Osteocyte (in vitro differentiated cells): Measurements from ENCODE around the gene LAMC1. TPM values are rescaled to one million over a fixed set of nuclear protein-coding genes. Genes with fewer than 3 reads are reported as not detected.

Experiments
- DNase-seq: peaks from one replicate; pipeline ENCODE4 v3.0.0; 2021; ENCODE audit warnings: mixed read lengths; ENCODE audit not compliant: unreplicated experiment; ENCODE audit errors: extremely low spot score
- H3K27ac Mint-ChIP-seq: one replicate; pipeline ENCODE4 v1.8.0; 2021; ENCODE audit warnings: mild to moderate bottlenecking, mixed read lengths; ENCODE audit not compliant: unreplicated experiment
- H3K27me3 Mint-ChIP-seq: one replicate; pipeline ENCODE4 v1.8.0; 2021; ENCODE audit warnings: mixed read lengths; ENCODE audit not compliant: unreplicated experiment
- H3K36me3 Mint-ChIP-seq: one replicate; pipeline ENCODE4 v1.8.0; 2021; ENCODE audit warnings: mixed read lengths; ENCODE audit not compliant: unreplicated experiment
- H3K4me1 Mint-ChIP-seq: one replicate; pipeline ENCODE4 v1.8.0; 2021; ENCODE audit warnings: mixed read lengths; ENCODE audit not compliant: unreplicated experiment
- H3K4me3 Mint-ChIP-seq: one replicate; pipeline ENCODE4 v1.8.0; 2021; ENCODE audit warnings: mild to moderate bottlenecking, moderate library complexity, mixed read lengths; ENCODE audit not compliant: unreplicated experiment
- H3K9me3 Mint-ChIP-seq: one replicate; pipeline ENCODE4 v1.8.0; 2021; ENCODE audit warnings: mixed read lengths; ENCODE audit not compliant: unreplicated experiment
- total RNA-seq: library from RNA; stranded (reverse); gene quantifications from 2 replicates; pipeline ENCODE4 v1.2.1, GENCODE V29; 2021
- TF ChIP-seq, protein P1 (sequence below): fragments of 200-600 bp; sonication (generic); IDR thresholded peaks from 2 replicates; pipeline ENCODE4 v1.5.0; 2021; ENCODE audit warnings: antibody characterized with exemption, mild to moderate bottlenecking, moderate library complexity

Gene LAMC1
- total RNA-seq, 1 donor from 2014 or later: 384 TPM

DNA sequence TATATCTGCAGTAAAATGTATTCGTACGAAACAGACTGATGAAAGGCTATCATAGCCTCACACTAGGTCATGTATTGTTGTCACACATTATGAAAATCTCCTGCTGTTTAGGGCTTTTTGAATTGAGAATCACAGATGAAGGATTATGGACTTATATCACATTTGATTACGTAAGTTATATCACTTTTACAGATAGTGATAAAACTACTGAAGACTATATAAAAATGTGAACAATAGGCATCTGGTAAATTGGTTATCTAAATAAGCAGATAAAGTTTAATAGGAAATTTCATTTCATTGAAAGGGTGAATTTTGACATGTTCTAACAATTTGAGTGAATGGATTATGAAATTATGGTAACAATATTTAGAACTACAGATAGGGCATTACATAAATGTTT lies 20.0 kb downstream of the LAMC1 start:
- Mint-ChIP-seq H3K4me1 (peaks cover 97% of the 10 kb centered on the region), H3K9me3 (no peaks in the 10 kb centered on the region), H3K27ac (peak overlapping the region; percentile 95), H3K27me3 (no peaks in the 10 kb centered on the region), H3K4me3 (no peak overlapping the region), H3K36me3 (no peaks in the 10 kb centered on the region)
- no peak for DNase-seq
- TF ChIP-seq, protein P1, sequence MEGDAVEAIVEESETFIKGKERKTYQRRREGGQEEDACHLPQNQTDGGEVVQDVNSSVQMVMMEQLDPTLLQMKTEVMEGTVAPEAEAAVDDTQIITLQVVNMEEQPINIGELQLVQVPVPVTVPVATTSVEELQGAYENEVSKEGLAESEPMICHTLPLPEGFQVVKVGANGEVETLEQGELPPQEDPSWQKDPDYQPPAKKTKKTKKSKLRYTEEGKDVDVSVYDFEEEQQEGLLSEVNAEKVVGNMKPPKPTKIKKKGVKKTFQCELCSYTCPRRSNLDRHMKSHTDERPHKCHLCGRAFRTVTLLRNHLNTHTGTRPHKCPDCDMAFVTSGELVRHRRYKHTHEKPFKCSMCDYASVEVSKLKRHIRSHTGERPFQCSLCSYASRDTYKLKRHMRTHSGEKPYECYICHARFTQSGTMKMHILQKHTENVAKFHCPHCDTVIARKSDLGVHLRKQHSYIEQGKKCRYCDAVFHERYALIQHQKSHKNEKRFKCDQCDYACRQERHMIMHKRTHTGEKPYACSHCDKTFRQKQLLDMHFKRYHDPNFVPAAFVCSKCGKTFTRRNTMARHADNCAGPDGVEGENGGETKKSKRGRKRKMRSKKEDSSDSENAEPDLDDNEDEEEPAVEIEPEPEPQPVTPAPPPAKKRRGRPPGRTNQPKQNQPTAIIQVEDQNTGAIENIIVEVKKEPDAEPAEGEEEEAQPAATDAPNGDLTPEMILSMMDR: no peak

DNA sequence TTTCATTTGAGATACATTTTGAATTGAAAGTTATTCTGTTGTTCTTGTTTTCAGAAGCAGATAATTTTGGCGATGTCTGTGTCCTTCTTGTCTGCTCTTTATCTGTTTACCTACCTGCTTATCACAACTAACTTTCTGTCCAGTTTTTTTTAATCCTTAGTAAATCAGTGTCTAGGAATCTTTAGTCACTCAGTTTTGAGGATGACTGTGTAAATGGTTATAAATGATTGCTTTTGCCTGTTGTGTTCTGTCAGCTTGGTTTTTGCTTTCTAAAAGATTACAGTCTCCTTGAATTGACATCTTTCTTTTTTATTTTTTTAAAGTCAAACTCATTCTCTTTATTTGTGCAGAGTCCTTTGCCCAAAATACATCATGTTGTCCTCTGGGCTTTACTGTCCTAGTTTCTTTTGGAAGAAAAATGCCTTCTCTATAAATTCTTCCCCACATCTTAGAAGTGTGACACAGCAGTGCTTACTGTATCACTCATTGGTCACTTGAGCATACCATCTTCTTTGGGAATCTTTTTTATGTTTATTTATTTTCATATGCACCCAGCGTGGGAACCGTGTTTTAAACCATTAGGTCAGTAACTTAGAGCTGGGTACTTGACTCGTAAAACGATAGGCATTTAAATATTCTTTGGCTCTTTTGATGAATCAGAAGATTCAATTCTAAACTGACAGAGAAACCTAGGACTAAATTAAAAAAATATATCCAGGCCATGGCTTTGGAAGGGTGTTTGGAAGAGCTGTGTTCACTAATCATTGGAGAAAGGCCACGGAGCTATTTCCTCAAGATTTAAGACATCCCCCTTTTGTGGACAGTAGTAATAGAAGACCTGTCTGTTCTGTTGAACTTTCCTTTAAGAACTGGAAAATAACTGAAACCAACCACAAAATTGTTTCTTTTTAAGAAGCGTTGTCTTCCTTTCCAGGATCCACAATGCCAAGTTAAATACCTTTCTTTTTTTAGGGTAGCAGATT lies 20.9 kb downstream of the LAMC1 start:
- TF ChIP-seq, protein P1: no peak
- Mint-ChIP-seq H3K4me1 (peaks cover 95% of the 10 kb centered on the region), H3K4me3 (peak overlapping the region; percentile 53), H3K27ac (peak overlapping the region; percentile 95), H3K36me3 (no peaks in the 10 kb centered on the region), H3K27me3 (no peaks in the 10 kb centered on the region), H3K9me3 (no peaks in the 10 kb centered on the region)
- no peak for DNase-seq

DNA sequence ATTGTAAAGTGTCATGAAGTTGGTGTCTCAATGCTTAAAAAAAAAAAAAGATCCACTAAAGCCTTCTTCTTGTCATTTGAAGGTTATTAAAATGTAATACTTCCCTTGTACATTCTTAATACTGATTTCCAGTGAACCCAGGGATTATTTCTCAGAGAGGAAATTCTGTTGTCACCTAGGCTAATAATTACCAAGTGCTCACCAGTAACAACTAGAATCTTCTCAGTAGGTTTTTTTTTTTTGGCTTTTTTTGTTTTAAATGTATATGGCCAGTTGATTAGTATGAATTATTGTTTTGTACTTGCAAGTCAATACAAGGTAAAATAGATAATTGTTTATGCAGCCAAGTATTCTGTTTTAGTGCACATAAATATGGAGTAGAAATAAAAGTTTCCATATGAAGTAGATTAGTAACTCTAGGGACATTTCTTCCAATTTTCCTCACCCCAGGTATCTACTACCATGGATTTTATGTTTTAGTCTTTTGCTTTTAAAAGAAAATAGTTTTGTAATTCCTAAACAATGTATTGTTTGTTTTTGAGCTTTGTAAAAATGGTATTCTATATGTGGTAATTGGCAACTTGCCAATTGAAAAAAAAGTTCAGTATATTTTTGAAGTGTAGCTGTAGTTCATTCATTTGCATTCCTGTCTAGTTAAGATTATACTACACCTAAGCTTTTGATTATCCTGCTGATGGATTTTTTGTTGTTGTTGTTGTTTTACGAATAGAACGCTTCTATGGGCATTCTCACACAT lies 21.9 kb downstream of the LAMC1 start:
- no peaks in the 10 kb centered on the region for H3K27me3 Mint-ChIP-seq
- peaks cover 88% of the 10 kb centered on the region for H3K4me1 Mint-ChIP-seq
- H3K9me3 Mint-ChIP-seq: no peaks in the 10 kb centered on the region
- peak overlapping the region; percentile 53 for H3K4me3 Mint-ChIP-seq
- no peaks in the 10 kb centered on the region for H3K36me3 Mint-ChIP-seq
- TF ChIP-seq, protein P1: no peak
- DNase-seq: no peak
- H3K27ac Mint-ChIP-seq: peak overlapping the region; percentile 95

DNA sequence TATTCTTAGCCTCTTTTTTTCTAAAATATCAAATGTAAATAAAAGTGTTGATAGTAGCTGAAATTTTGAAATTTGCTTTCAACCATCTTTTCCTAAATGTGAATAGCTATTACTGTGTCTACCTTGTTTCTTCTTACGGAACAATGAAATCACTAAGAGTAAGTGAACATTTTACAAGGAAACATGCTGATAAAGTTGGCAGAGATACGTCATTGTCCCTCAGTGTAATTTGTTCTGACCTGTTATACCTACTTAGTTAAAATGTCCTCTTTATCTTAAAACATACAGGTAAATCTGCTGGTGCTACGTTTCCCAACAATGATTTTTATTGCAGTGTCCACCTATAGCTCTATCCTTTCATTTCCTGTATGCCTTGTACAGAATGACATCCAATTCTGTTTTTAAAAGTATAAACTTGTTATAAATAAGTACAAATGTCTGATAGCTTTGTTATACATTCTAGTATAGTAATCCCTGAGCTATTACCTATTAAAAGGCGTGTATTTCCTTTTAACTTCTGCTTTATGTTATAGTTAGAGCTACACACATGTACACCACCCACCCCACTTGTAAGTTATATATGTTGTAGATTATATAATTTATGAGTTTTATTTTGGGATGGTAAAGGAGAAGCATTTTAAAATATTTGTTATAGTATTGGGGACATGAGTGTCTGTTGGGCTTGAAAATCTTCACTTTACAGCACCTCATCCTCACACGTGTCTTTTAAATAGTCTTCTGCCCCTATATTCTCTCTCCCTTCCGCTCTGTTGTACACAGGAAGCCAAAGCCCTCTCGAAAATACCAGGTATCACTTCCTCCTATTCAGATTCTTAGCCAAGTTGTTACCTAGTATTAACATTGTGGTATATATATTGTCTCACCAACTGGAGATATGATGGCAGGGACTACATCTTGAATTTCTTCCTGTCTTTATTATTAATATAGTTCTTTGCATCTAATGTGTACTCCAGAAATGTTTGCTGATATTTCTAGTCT lies 25.2 kb downstream of the LAMC1 start:
- DNase-seq: no peak
- Mint-ChIP-seq H3K9me3 (no peaks in the 10 kb centered on the region), H3K4me3 (no peak overlapping the region), H3K4me1 (peaks cover 79% of the 10 kb centered on the region), H3K27me3 (no peaks in the 10 kb centered on the region), H3K27ac (no peak overlapping the region), H3K36me3 (peaks cover 5% of the 10 kb centered on the region)
- TF ChIP-seq, protein P1: no peak
